Natural killer cell (primary cell): ENCODE measurements around the gene MMP24. TPM values are rescaled to one million over a fixed set of nuclear protein-coding genes. Genes with fewer than 3 reads are reported as not detected.
"Not testable (repeated sequence)": the region's sequence is repeated elsewhere in the genome, so short reads cannot be mapped to it uniquely, and the experiment has no call there.

ENCODE experiments used
- ATAC-seq, 3 donors: fragments of 150-1000 bp in 2 of 3; fragments of 200-7000 bp in 1 of 3; cut with Tn5 transposase; 1 replicate in 1 of 3; 2 replicates in 2 of 3; pipeline ENCODE4 v1.10.0; 2021; ENCODE audit warnings: mild to moderate bottlenecking in 2 of 3, moderate library complexity in 2 of 3
- DNase-seq, 2 donors: peaks; one replicate each; pipeline versions ENCODE4 v3.0.0 to v3.0.0-alpha.2; 2013 to 2021; ENCODE audit warnings: mixed read lengths in 1 of 2
- H3K27ac ChIP-seq: one replicate; pipeline ENCODE4 v1.5.1; 2013; ENCODE audit warnings: mild to moderate bottlenecking, low read length
- H3K27me3 ChIP-seq: one replicate; pipeline ENCODE4 v1.6.1; 2013; ENCODE audit warnings: low read length; ENCODE audit not compliant: control insufficient read depth, insufficient read depth
- H3K36me3 ChIP-seq: one replicate; pipeline ENCODE4 v1.6.1; 2013; ENCODE audit warnings: low read length; ENCODE audit not compliant: control insufficient read depth, insufficient read depth
- H3K4me1 ChIP-seq: one replicate; pipeline ENCODE4 v1.6.1; 2013; ENCODE audit warnings: low read length; ENCODE audit not compliant: control insufficient read depth, insufficient read depth
- H3K4me3 ChIP-seq: one replicate; pipeline ENCODE4 v1.5.1; 2013; ENCODE audit warnings: low read length
- H3K9me3 ChIP-seq: one replicate; pipeline ENCODE4 v1.6.1; 2013; ENCODE audit warnings: low read length; ENCODE audit not compliant: control insufficient read depth, insufficient read depth
- H3K27ac Mint-ChIP-seq, 2 donors: one replicate each; pipeline ENCODE4 v1.8.0; 2022; ENCODE audit warnings: mild to moderate bottlenecking in 2 of 2, mixed read lengths in 2 of 2, moderate library complexity in 1 of 2
- H3K27me3 Mint-ChIP-seq, 2 donors: one replicate each; pipeline ENCODE4 v1.8.0; 2022; ENCODE audit warnings: low read depth in 2 of 2, mixed read lengths in 2 of 2
- H3K36me3 Mint-ChIP-seq: one replicate; pipeline ENCODE4 v1.8.0; 2022; ENCODE audit warnings: mixed read lengths
- H3K4me1 Mint-ChIP-seq, 2 donors: one replicate each; pipeline ENCODE4 v1.8.0; 2022; ENCODE audit warnings: mixed read lengths in 2 of 2
- H3K4me3 Mint-ChIP-seq: one replicate; pipeline ENCODE4 v1.8.0; 2022; ENCODE audit warnings: mild to moderate bottlenecking, moderate library complexity, mixed read lengths
- H3K9me3 Mint-ChIP-seq, 2 donors: one replicate each; pipeline ENCODE4 v1.8.0; 2022; ENCODE audit warnings: mixed read lengths in 2 of 2
- CTCF ChIP-seq: fragments of 200-600 bp; IDR thresholded peaks from one replicate; pipeline ENCODE4 v1.8.0; 2022; ENCODE audit warnings: antibody characterized with exemption
- WGBS: methylation state at CpG from one replicate; pipeline ENCODE4 v1.1.7; 2013; ENCODE audit warnings: missing lambda C conversion rate; ENCODE audit not compliant: insufficient coverage; 5-methylcytosine and 5-hydroxymethylcytosine counted together
- intact Hi-C: fragments of 100-400 bp; cut with micrococcal nuclease; formaldehyde crosslinking; loops from one replicate; pipeline ENCODE4 v1.14.2; 2022
- total RNA-seq, 4 donors: library from RNA; stranded (reverse); fragments of 120-200 nt in 1 of 4; gene quantifications; one replicate each; pipeline versions ENCODE4 v1.2.3 to v1.2.4, GENCODE V29; 2013 to 2022

Gene MMP24
- total RNA-seq, 3 donors from 2014 or later (not counting 1 experiment from before 2014, with no cell fraction given): 0.14 to 0.18 (median 0.16) TPM

DNA sequence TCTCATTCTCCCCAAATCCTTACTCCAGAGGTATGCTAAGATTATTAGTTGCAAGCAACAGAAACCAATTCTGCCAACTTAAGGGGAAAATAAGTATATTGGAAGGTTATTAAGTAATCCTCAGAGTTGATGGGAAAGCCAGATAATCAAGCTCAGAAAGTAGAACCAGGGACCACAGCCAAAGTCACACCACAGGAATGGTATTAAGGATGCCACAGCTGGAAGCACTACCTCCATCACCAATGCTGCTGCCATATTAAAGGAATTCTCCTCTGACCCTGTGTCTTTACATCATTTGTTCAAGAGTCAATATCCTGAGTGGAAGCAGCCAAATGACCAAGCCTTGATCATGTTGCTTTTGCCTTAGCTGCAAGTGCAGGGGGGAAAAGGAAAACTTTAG, 44.8 kb upstream of the MMP24 start:
- Mint-ChIP-seq H3K27ac (no peak overlapping the region), H3K27me3 (no peaks in the 10 kb centered on the region), H3K4me3 (no peak overlapping the region), H3K4me1 (no peaks in the 10 kb centered on the region), H3K36me3 (no peaks in the 10 kb centered on the region), H3K9me3 (no peaks in the 10 kb centered on the region)
- no peaks in the 10 kb centered on the region for H3K4me1 ChIP-seq
- no peak for ATAC-seq
- no peaks in the 10 kb centered on the region for H3K36me3 ChIP-seq
- H3K27ac ChIP-seq: no peak overlapping the region
- no peak for DNase-seq
- no peak for TF ChIP-seq CTCF
- H3K9me3 ChIP-seq: no peaks in the 10 kb centered on the region
- H3K27me3 ChIP-seq: no peaks in the 10 kb centered on the region
- intact Hi-C loops: no loop called here
- H3K4me3 ChIP-seq: no peak overlapping the region

DNA sequence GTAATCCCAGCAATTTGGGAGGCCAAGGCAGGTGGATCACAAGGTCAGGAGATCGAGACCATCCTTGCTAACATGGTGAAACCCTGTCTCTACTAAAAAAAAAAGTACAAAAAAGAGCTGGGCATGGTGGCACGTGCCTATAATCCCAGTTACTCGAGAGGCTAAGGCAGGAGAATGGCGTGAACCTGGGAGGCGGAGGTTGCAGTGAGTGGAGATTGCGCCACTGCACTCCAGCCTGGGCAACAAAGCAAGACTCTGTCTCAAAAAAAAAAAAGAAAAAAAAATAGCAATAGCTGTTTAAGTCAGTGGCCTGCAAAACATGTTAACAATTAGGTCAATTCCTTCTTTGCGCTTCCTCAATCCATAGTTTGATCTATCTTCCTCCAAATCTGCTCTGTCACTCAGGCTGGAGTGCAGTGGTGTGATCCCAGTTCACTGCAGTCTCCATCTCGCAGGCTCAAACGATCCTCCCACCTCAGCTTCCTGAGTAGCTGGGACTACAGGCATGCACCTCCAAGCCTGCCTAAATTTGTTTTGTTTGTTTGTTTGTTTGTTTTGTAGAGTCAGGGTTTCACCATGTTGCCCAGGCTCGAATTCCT, 39.7 kb upstream of the MMP24 start:
- ATAC-seq, H3K4me3 Mint-ChIP-seq, intact Hi-C loops, H3K36me3 ChIP-seq, H3K27me3 Mint-ChIP-seq, H3K27me3 ChIP-seq, DNase-seq, H3K9me3 Mint-ChIP-seq, H3K4me1 ChIP-seq, H3K4me1 Mint-ChIP-seq, H3K9me3 ChIP-seq, H3K27ac ChIP-seq, H3K27ac Mint-ChIP-seq, H3K4me3 ChIP-seq: not testable (repeated sequence)
- 88% methylated on average over 10 of the region's 10 CpGs for WGBS
- peaks cover 16% of the 10 kb centered on the region for H3K36me3 Mint-ChIP-seq

- H3K27me3 ChIP-seq: no peaks in the 10 kb centered on the region
- 90% methylated on average over 5 of the region's 5 CpGs for WGBS
- Mint-ChIP-seq H3K4me3 (no peak overlapping the region), H3K27me3 (no peaks in the 10 kb centered on the region), H3K27ac (no peak overlapping the region), H3K36me3 (peaks cover 16% of the 10 kb centered on the region), H3K9me3 (no peaks in the 10 kb centered on the region), H3K4me1 (no peaks in the 10 kb centered on the region)
- no peak for DNase-seq
- no peaks in the 10 kb centered on the region for H3K4me1 ChIP-seq
- no peak for ATAC-seq
- no peak for TF ChIP-seq CTCF
- no peak overlapping the region for H3K27ac ChIP-seq
- H3K9me3 ChIP-seq: no peaks in the 10 kb centered on the region
- no peaks in the 10 kb centered on the region for H3K36me3 ChIP-seq
- intact Hi-C loops: no loop called here
- no peak overlapping the region for H3K4me3 ChIP-seq
Observed at GRCh38 chr20:35187584-35188190, 38.8 kb upstream of the MMP24 start.

DNA sequence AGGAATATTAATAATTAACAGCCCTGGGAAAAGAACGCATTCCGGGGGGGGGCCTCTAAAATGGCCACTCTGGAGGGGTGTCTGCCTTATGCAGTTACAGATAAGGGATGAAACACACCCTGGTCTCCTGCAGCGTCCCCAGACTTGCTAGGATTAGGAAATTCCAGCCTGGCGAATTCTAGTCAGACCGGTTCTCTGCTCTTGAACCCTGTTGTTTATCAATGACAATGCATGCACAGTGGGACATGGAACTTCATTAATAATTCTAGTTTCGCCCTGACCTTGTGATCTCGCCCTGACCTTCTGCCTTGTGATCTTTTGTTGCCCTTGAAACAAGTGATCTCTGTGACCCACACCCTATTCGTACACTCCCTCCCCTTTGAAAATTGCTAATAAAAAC, 37.3 kb upstream of the MMP24 start:
- H3K27ac ChIP-seq, ATAC-seq, H3K4me3 Mint-ChIP-seq, DNase-seq, H3K27me3 Mint-ChIP-seq, H3K9me3 ChIP-seq, H3K27me3 ChIP-seq, H3K9me3 Mint-ChIP-seq, H3K27ac Mint-ChIP-seq, H3K4me3 ChIP-seq, H3K4me1 ChIP-seq, intact Hi-C loops, H3K36me3 ChIP-seq, H3K4me1 Mint-ChIP-seq: not testable (repeated sequence)
- peaks cover 25% of the 10 kb centered on the region for H3K36me3 Mint-ChIP-seq
- WGBS: 96% methylated on average over 8 of the region's 8 CpGs
